OCI-LY1 (cell line): ENCODE measurements around the gene FAM13A.

Experiments used
- CTCF ChIP-seq: fragments of 200-600 bp; sonication (generic), shearing (Covaris generic); IDR thresholded peaks from 2 replicates; pipeline ENCODE4 v1.5.1; 2017; ENCODE audit warnings: mild to moderate bottlenecking, antibody characterized with exemption, low read length, moderate library complexity, mixed read lengths
- EZH2 ChIP-seq: fragments of 200-600 bp; sonication (generic), shearing (Covaris generic); IDR thresholded peaks from 2 replicates; pipeline ENCODE4 v1.8.0; 2017; ENCODE audit warnings: borderline replicate concordance, mixed run types, mild to moderate bottlenecking, antibody characterized with exemption, low read length, moderate library complexity, mixed read lengths

- no peak for TF ChIP-seq CTCF
- no peak for TF ChIP-seq EZH2
These were observed 85.4 kb downstream of the FAM13A start for GRCh38 chr4:88971536-88971935.
